ENCODE data around the gene ABCB11.

GRCh38 chr2:169031202-169031601, at the start of gene ABCB11:
- no peak for TF ChIP-seq CTCF (IDR thresholded peaks at IDR 0.05; ENCODE audit: extremely low read depth in 1 of 2, insufficient read depth in 1 of 2, low read depth in 1 of 2, low read length in 2 of 2)
- TF ChIP-seq MAX (IDR thresholded peaks at IDR 0.05; ENCODE audit: insufficient read depth, insufficient read length) = no peak

All from endothelial cell of umbilical vein (primary cell).